Measurements from ENCODE around the gene ITGB8.

ITGB8 gene

DNA sequence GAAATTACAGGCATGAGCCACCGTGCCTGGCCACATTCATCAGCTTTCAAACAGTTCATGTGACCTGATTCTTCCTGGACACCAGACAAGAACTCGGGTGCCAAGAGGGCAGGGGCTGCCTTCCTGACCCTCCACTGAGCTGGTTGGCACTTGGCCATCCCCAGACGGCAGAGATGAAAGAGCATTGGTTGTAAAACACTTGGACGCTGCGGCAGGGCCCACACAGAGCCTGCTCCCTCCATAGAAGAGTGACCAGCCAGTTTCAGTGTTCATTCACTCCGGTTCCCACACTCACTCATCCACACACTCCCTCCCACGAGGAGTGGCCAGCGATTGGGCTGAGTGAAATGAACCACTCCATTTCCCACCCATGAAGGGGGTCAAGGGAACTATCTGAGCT is 112.3 kb downstream of the ITGB8 start:
- Histone ChIP-seq H3K27me3 (ENCODE audit: insufficient read depth, poor library complexity, severe bottlenecking) (no peaks in the 10 kb centered on the region), H3K4me3 (replicated peaks; ENCODE audit: insufficient read depth, low read length) (no peak overlapping the region), H3K27ac (replicated peaks) (no peak overlapping the region)
- TF ChIP-seq, protein P1, sequence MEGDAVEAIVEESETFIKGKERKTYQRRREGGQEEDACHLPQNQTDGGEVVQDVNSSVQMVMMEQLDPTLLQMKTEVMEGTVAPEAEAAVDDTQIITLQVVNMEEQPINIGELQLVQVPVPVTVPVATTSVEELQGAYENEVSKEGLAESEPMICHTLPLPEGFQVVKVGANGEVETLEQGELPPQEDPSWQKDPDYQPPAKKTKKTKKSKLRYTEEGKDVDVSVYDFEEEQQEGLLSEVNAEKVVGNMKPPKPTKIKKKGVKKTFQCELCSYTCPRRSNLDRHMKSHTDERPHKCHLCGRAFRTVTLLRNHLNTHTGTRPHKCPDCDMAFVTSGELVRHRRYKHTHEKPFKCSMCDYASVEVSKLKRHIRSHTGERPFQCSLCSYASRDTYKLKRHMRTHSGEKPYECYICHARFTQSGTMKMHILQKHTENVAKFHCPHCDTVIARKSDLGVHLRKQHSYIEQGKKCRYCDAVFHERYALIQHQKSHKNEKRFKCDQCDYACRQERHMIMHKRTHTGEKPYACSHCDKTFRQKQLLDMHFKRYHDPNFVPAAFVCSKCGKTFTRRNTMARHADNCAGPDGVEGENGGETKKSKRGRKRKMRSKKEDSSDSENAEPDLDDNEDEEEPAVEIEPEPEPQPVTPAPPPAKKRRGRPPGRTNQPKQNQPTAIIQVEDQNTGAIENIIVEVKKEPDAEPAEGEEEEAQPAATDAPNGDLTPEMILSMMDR (IDR thresholded peaks at IDR 0.05; ENCODE audit: insufficient read depth, low read length), result no peak
- TF ChIP-seq, protein P2, sequence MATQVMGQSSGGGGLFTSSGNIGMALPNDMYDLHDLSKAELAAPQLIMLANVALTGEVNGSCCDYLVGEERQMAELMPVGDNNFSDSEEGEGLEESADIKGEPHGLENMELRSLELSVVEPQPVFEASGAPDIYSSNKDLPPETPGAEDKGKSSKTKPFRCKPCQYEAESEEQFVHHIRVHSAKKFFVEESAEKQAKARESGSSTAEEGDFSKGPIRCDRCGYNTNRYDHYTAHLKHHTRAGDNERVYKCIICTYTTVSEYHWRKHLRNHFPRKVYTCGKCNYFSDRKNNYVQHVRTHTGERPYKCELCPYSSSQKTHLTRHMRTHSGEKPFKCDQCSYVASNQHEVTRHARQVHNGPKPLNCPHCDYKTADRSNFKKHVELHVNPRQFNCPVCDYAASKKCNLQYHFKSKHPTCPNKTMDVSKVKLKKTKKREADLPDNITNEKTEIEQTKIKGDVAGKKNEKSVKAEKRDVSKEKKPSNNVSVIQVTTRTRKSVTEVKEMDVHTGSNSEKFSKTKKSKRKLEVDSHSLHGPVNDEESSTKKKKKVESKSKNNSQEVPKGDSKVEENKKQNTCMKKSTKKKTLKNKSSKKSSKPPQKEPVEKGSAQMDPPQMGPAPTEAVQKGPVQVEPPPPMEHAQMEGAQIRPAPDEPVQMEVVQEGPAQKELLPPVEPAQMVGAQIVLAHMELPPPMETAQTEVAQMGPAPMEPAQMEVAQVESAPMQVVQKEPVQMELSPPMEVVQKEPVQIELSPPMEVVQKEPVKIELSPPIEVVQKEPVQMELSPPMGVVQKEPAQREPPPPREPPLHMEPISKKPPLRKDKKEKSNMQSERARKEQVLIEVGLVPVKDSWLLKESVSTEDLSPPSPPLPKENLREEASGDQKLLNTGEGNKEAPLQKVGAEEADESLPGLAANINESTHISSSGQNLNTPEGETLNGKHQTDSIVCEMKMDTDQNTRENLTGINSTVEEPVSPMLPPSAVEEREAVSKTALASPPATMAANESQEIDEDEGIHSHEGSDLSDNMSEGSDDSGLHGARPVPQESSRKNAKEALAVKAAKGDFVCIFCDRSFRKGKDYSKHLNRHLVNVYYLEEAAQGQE (IDR thresholded peaks at IDR 0.05; ENCODE audit: insufficient replicate concordance, low read depth), result no peak
- TF ChIP-seq POLR2AphosphoS5 (IDR thresholded peaks at IDR 0.05; ENCODE audit: low read depth) (no peak), SPI1 (IDR thresholded peaks at IDR 0.05; ENCODE audit: borderline replicate concordance, low read depth) (no peak)
- no peak for DNase-seq (ENCODE audit: low read depth in 1 of 2, low spot score in 1 of 2)

DNA sequence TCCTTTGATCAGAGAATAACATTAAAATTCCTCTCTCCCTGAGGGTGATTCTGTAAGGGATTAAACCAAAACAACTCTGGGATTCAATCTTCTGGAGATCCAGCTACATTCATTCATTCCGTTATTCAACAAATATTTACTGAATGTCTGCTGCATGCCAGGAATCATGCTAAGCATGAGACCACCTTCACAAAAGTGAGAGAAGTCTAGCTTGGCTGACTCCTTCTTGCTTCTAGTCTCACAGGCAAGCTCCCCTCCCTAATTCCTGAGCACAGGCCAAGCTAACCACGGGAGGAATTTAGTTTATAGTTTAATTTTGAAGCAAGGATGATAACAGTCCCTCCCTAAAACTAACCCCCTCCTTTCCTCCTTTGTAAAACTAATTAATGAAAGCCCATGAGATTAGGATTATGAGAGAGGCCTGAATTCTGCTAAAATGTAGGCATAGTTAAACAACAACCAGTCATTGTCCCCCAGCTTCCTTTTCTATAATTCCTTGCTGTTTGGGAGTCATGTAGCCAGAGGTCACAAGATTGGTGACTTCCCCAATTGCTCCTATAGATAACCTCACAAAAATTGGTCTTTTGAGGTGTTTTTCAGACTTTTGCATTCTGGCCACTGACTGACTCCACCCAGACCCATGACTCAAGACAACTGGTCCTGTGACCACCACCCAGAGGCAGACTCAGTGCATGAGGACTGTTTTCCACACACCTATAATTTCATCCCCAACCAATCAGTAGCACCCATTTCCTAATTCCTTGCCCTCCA is 113.5 kb downstream of the ITGB8 start:
- TF ChIP-seq, protein P2 (IDR thresholded peaks at IDR 0.05; ENCODE audit: insufficient replicate concordance, low read depth), result no peak
- TF ChIP-seq, protein P1 (IDR thresholded peaks at IDR 0.05; ENCODE audit: insufficient read depth, low read length), result no peak
- TF ChIP-seq GABPA (IDR thresholded peaks at IDR 0.05; ENCODE audit: low read depth) (no peak), POLR2AphosphoS5 (IDR thresholded peaks at IDR 0.05; ENCODE audit: low read depth) (no peak), SPI1 (IDR thresholded peaks at IDR 0.05; ENCODE audit: borderline replicate concordance, low read depth) (no peak)
- Histone ChIP-seq H3K4me3 (replicated peaks; ENCODE audit: insufficient read depth, low read length) (no peak overlapping the region), H3K27me3 (ENCODE audit: insufficient read depth, poor library complexity, severe bottlenecking) (no peaks in the 10 kb centered on the region), H3K27ac (replicated peaks) (no peak overlapping the region)
- DNase-seq (ENCODE audit: low read depth in 1 of 2, low spot score in 1 of 2), result no peak

DNA sequence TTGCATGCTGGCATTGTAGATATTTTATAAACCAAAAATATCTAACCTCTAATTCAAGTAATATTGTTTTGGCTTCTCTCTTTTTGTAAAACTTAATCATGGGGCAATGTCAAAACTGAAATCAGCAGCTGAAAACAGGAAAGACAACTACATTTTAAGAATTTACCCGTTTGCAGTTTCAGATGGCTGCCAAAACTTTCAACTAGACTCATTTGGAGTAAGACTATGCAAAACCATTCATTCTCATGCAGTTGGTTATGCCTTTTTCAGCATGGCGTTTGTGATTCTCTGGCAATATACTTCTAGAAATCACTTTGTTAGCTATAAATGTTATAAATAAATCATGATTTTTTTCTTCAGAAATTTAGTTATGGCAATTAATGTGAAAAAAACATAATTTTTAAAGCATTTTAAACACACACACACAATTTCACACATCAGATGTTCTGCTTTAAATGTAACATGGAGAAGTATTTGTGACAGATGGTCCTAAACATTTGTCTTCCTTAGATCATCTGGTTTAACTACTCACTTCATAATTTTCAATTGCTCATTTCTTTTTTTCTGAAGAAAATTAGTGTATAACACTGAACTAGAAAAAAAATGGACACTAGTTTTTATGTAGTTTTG is 116.4 kb downstream of the ITGB8 start:
- no peak for TF ChIP-seq SPI1 (IDR thresholded peaks at IDR 0.05; ENCODE audit: borderline replicate concordance, low read depth)
- TF ChIP-seq POLR2AphosphoS5 (IDR thresholded peaks at IDR 0.05; ENCODE audit: low read depth), result no peak
- TF ChIP-seq GABPA (IDR thresholded peaks at IDR 0.05; ENCODE audit: low read depth), result no peak
- TF ChIP-seq, protein P1 (IDR thresholded peaks at IDR 0.05; ENCODE audit: insufficient read depth, low read length), result no peak
- TF ChIP-seq, protein P2 (IDR thresholded peaks at IDR 0.05; ENCODE audit: insufficient replicate concordance, low read depth), result no peak
- no peak for DNase-seq (ENCODE audit: low read depth in 1 of 2, low spot score in 1 of 2)

More for the DNA sequence above, 116.4 kb downstream of the ITGB8 start:
- Histone ChIP-seq H3K27ac (replicated peaks) (no peak overlapping the region), H3K4me3 (replicated peaks; ENCODE audit: insufficient read depth, low read length) (no peak overlapping the region), H3K27me3 (ENCODE audit: insufficient read depth, poor library complexity, severe bottlenecking) (no peaks in the 10 kb centered on the region)
